Measurements from ENCODE around the gene GMPPB. TPM values are rescaled to one million over a fixed set of nuclear protein-coding genes. Genes with fewer than 3 reads are reported as not detected.

The GMPPB gene
- total RNA-seq, 1 donor from 2014 or later: 47.2 TPM

GRCh38 chr3:49729966-49730609 lies 6.3 kb upstream of the GMPPB start:
- DNase-seq (ENCODE audit: low spot score): no peak

- no peak for DNase-seq (ENCODE audit: low spot score)
Observed at GRCh38 chr3:49727924-49728361, 4.2 kb upstream of the GMPPB start.

- no peak for DNase-seq (ENCODE audit: low spot score)
Observed at GRCh38 chr3:49727154-49727923, 3.6 kb upstream of the GMPPB start.

- DNase-seq (ENCODE audit: low spot score): no peak
Observed at GRCh38 chr3:49725906-49726681, 2.3 kb upstream of the GMPPB start.

GRCh38 chr3:49724586-49724985 lies 835 bp upstream of the GMPPB start:
- DNase-seq (ENCODE audit: low spot score): no peak

- DNase-seq (ENCODE audit: low spot score): peak; percentile 81
Observed at GRCh38 chr3:49723296-49723627, 489 bp downstream of the GMPPB start.

- no peak for DNase-seq (ENCODE audit: low spot score)
Observed at GRCh38 chr3:49722896-49723295, 855 bp downstream of the GMPPB start.

- DNase-seq (ENCODE audit: low spot score): no peak
Observed at GRCh38 chr3:49721896-49722781, 1.6 kb downstream of the GMPPB start.

- DNase-seq (ENCODE audit: low spot score): no peak
Observed at GRCh38 chr3:49721596-49721895, 2.2 kb downstream of the GMPPB start.

- DNase-seq (ENCODE audit: low spot score): no peak
Observed at GRCh38 chr3:49720855-49721595, 2.7 kb downstream of the GMPPB start.

GRCh38 chr3:49719214-49719884 lies 4.4 kb downstream of the GMPPB start, which contains the start of gene AMIGO3:
TSS of gene AMIGO3 (minus strand) at chr3:49719684. CDS start at chr3:49719465, 219 bp downstream.
- peak; percentile 96 for DNase-seq (ENCODE audit: low spot score)

- no peak for DNase-seq (ENCODE audit: low spot score)
Observed at GRCh38 chr3:49718858-49719213, 4.9 kb downstream of the GMPPB start.

- no peak for DNase-seq (ENCODE audit: low spot score)
Observed at GRCh38 chr3:49717959-49718857, 5.5 kb downstream of the GMPPB start.

GRCh38 chr3:49717211-49717958 lies 6.4 kb downstream of the GMPPB start:
- no peak for DNase-seq (ENCODE audit: low spot score)

- peak; percentile 41 for DNase-seq (ENCODE audit: low spot score)
Observed at GRCh38 chr3:49716691-49717210, 7.0 kb downstream of the GMPPB start.

GRCh38 chr3:49716169-49716568 lies 7.6 kb downstream of the GMPPB start:
- DNase-seq (ENCODE audit: low spot score): no peak

- no peak for DNase-seq (ENCODE audit: low spot score)
Observed at GRCh38 chr3:49715611-49716121, 8.1 kb downstream of the GMPPB start.

All from ureter (tissue), 1 donor.